Stimulated activated naive B cell treated with anti-CD40 and anti-IgM and Interleukin-4, amounts not matched to agents 10 μg/mL and 1 μg/mL and 100 μg/mL, for 72 hours (primary cell): ENCODE data around the gene MUC20.
A peak's percentile ranks its signal among the peaks of the same experiment; 100 is the strongest.

Source experiments
- ATAC-seq, 2 donors: fragments of 150-1000 bp; cut with Tn5 transposase; replicated peaks; 2 replicates each; pipeline ENCODE4 v1.10.0; 2021; ENCODE audit warnings: moderate library complexity in 1 of 2
- DNase-seq: peaks from one replicate; pipeline ENCODE4 v3.0.0; 2021
- H3K27ac Mint-ChIP-seq: one replicate; pipeline ENCODE4 v1.8.0; 2022; ENCODE audit warnings: mild to moderate bottlenecking, mixed read lengths
- H3K27me3 Mint-ChIP-seq, 2 donors: one replicate each; pipeline ENCODE4 v1.8.0; 2022; ENCODE audit warnings: mixed read lengths in 2 of 2
- H3K36me3 Mint-ChIP-seq, 2 donors: one replicate each; pipeline ENCODE4 v1.8.0; 2022; ENCODE audit warnings: mixed read lengths in 2 of 2, mild to moderate bottlenecking in 1 of 2
- H3K4me1 Mint-ChIP-seq, 2 donors: one replicate each; pipeline ENCODE4 v1.8.0; 2022; ENCODE audit warnings: mixed read lengths in 2 of 2, mild to moderate bottlenecking in 1 of 2
- H3K4me3 Mint-ChIP-seq, 2 donors: one replicate each; pipeline ENCODE4 v1.8.0; 2022; ENCODE audit warnings: mild to moderate bottlenecking in 2 of 2, mixed read lengths in 2 of 2, moderate library complexity in 1 of 2
- H3K9me3 Mint-ChIP-seq, 2 donors: one replicate each; pipeline ENCODE4 v1.8.0; 2022; ENCODE audit warnings: mixed read lengths in 2 of 2, mild to moderate bottlenecking in 1 of 2

MUC20 gene

DNA sequence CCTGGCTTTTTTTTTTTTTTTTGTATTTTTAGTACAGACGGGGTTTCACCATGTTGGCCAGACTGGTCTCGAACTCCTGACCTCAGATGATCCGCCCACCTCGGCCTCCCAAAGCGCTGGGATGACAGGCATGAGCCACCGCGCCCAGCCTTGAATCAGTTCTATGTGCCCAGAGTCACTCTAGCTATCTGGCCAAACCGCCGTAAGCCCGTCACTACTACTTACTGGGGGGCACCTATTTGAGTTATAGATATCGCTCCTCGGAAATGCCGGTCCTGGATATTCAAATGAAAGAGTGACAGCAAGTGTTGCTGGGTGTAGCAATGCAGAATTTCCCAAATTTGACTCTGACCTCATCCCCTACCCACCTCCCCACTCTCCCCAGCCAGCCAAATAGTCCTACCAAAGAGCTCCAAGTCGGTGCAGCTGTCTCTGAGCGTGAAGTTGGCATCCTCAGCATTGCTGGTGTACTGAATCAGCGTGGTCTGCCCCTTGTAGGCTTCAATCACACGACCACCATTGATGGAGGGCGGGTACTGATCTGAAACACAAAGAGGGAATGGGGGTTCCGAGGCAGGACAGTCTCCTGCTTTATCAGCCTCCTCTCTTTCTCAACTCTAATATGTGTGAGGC is 38.1 kb downstream of the MUC20 start:
- H3K27ac Mint-ChIP-seq = no peak overlapping the region
- H3K4me1 Mint-ChIP-seq = peaks cover 0 to 4% of the 10 kb centered on the region in 2 donors
- no peak for DNase-seq
- H3K36me3 Mint-ChIP-seq = no peaks in the 10 kb centered on the region
- H3K9me3 Mint-ChIP-seq = no peaks in the 10 kb centered on the region
- no peak for ATAC-seq
- H3K4me3 Mint-ChIP-seq = no peak overlapping the region
- H3K27me3 Mint-ChIP-seq = peaks cover 55 to 63% of the 10 kb centered on the region in 2 donors

GRCh38 chr3:195760345-195761122 is 39.8 kb downstream of the MUC20 start:
- Mint-ChIP-seq H3K27me3 (peaks cover 62 to 66% of the 10 kb centered on the region in 2 donors), H3K27ac (no peak overlapping the region), H3K36me3 (no peaks in the 10 kb centered on the region), H3K9me3 (no peaks in the 10 kb centered on the region), H3K4me1 (peaks cover 0 to 4% of the 10 kb centered on the region in 2 donors), H3K4me3 (no peak overlapping the region)
- no peak for ATAC-seq
- DNase-seq = no peak

DNA sequence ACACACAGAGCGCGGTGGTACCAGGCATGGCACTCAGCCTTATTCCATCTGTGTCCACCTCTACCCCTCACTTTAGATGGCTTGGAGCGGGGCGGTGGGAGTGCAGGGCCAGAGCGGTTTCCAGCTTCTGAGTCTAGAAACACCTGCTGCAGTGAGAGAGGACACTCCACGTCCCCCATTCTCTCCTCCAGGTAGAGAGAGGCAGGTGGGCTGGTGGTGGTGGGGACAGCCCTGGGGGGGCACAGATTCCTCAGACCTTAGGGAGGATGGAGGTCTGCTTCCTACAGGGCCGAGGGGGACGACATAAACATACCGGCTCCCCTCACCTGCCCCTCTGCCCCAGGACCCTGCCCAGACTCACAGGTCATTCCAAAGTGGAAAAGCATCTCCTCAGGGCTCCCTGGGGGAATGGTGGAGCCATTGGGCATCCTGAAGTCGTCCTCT is 40.4 kb downstream of the MUC20 start:
- no peak for DNase-seq
- H3K27me3 Mint-ChIP-seq = peaks cover 62% of the 10 kb centered on the region in 2 donors
- H3K36me3 Mint-ChIP-seq = no peaks in the 10 kb centered on the region
- no peaks in the 10 kb centered on the region for H3K9me3 Mint-ChIP-seq
- ATAC-seq = no peak
- peaks cover 0 to 4% of the 10 kb centered on the region in 2 donors for H3K4me1 Mint-ChIP-seq
- H3K27ac Mint-ChIP-seq = no peak overlapping the region
- no peak overlapping the region for H3K4me3 Mint-ChIP-seq

DNA sequence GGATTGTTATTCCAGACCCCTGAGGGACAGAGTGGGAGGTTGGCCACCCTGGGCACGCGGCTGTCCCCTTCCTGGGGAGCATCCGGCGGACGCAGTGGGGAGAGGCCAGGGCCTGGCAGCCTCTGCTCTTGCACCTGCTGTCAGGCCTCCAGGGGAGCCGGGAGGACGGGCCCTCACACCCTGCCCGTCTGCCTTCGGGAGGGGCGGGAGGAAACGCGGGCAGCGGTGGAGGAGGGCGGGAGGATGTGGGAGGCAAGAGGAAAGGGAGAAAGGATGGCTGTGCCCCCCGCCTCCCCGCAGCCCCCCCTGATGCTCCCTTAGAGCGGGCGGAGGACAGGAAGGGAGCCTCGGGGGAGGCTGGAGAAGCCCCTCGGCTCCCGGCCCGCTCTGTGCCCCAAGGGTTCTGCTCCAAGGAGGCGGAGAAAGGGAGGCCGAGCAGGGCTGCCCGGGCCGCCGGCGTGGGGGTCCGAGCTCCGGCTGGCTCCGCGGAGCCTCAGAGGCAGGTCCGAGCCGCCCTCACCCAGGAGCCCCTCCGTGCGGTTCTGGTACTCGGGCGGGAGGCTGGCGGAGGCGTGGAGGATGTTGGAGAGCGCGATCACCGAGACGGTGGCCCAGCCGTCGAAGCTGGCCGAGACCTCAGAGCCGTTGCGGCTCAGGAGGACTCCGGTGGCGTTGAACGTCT is 40.9 kb downstream of the MUC20 start:
- DNase-seq (no peak), ATAC-seq (peak in 1 of 2 donors; percentile 29)
- Mint-ChIP-seq H3K4me1 (peaks cover 0 to 4% of the 10 kb centered on the region in 2 donors), H3K9me3 (no peaks in the 10 kb centered on the region), H3K27me3 (peaks cover 58 to 60% of the 10 kb centered on the region in 2 donors), H3K4me3 (no peak overlapping the region), H3K36me3 (no peaks in the 10 kb centered on the region), H3K27ac (no peak overlapping the region)

DNA sequence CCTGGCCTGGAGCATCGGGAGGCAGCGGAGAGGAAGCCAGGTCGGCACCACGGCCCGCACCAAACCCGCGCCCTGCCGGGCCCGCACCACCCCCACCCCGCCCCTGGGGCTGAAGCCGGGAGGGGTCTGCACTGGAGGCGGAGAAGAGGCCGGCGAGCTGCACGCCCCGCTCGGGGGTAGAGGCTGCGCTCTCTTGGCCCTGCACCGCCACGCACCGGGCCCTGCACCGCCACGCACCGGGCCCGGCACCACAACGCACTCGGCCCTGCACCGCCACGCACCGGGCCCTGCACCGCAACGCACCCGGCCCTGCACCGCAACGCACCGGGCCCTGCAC is 41.4 kb downstream of the MUC20 start:
- H3K4me1 Mint-ChIP-seq = peaks cover 0 to 4% of the 10 kb centered on the region in 2 donors
- H3K27me3 Mint-ChIP-seq = peaks cover 53 to 55% of the 10 kb centered on the region in 2 donors

GRCh38 chr3:195762611-195763010 is 41.8 kb downstream of the MUC20 start:
- Mint-ChIP-seq H3K27ac (no peak overlapping the region), H3K36me3 (no peaks in the 10 kb centered on the region), H3K4me1 (peaks cover 0 to 4% of the 10 kb centered on the region in 2 donors), H3K27me3 (peaks cover 52 to 53% of the 10 kb centered on the region in 2 donors), H3K4me3 (no peak overlapping the region), H3K9me3 (peaks cover 0 to 1% of the 10 kb centered on the region in 2 donors)
- no peak for ATAC-seq
- DNase-seq = no peak

More for the DNA sequence above, 41.4 kb downstream of the MUC20 start:
- DNase-seq = no peak
- Mint-ChIP-seq H3K4me3 (no peak overlapping the region), H3K27ac (no peak overlapping the region), H3K9me3 (no peaks in the 10 kb centered on the region), H3K36me3 (no peaks in the 10 kb centered on the region)
- ATAC-seq = no peak

DNA sequence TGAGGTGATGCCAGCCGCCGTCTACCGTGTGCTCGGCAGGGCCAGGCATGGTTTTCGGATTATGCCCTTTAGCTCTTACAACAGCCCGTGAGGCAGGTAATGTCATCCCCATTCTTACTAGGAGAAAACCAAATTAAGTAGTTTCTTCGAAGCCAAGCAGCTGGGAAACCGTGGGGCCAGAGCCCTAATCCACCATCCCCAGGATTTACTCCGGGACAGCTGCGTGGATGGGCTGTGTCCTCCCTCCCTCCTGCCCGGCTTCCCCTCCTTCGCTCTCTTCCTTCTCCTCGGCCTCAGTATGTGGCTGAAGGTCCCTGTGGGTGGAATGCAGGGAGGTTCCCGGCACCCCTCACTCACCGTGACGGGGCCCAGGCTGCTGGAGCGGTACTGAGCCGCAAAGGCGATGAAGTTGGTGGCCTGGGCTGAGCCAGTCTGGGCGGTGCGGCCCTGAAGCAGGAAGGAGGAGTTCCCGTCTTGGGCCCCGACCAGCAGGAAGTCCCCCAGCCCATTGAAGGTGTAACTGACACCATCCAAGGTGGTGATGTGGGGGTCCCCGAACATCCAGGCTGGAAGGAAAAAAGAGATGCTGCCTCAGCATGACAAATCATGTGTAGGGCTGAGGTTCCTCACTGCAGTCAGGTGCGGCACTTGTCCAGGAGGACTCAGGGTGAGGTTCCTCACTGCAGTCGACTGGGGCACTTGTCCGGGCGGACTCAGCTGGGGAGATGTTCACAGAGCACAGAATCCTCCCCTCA is 42.5 kb downstream of the MUC20 start:
- Mint-ChIP-seq H3K27ac (no peak overlapping the region), H3K4me1 (peaks cover 0 to 4% of the 10 kb centered on the region in 2 donors), H3K4me3 (no peak overlapping the region), H3K36me3 (no peaks in the 10 kb centered on the region), H3K9me3 (peaks cover 1 to 4% of the 10 kb centered on the region in 2 donors), H3K27me3 (peaks cover 47% of the 10 kb centered on the region in 2 donors)
- DNase-seq (no peak), ATAC-seq (no peak)

- Mint-ChIP-seq H3K27ac (no peak overlapping the region), H3K36me3 (no peaks in the 10 kb centered on the region), H3K27me3 (peaks cover 41 to 43% of the 10 kb centered on the region in 2 donors), H3K9me3 (peaks cover 1 to 4% of the 10 kb centered on the region in 2 donors), H3K4me1 (peaks cover 0 to 4% of the 10 kb centered on the region in 2 donors), H3K4me3 (no peak overlapping the region)
- ATAC-seq = no peak
- no peak for DNase-seq
Measured at GRCh38 chr3:195763843-195764825, 43.4 kb downstream of the MUC20 start.

GRCh38 chr3:195764961-195765706 is 44.4 kb downstream of the MUC20 start:
- Mint-ChIP-seq H3K27ac (no peak overlapping the region), H3K27me3 (peaks cover 31 to 33% of the 10 kb centered on the region in 2 donors), H3K9me3 (peaks cover 1 to 4% of the 10 kb centered on the region in 2 donors), H3K4me3 (no peak overlapping the region), H3K4me1 (peaks cover 0 to 4% of the 10 kb centered on the region in 2 donors), H3K36me3 (no peaks in the 10 kb centered on the region)
- DNase-seq = no peak
- no peak for ATAC-seq

- Mint-ChIP-seq H3K36me3 (no peaks in the 10 kb centered on the region), H3K27me3 (peaks cover 15 to 18% of the 10 kb centered on the region in 2 donors), H3K4me1 (peaks cover 0 to under 1% of the 10 kb centered on the region in 2 donors), H3K27ac (no peak overlapping the region), H3K4me3 (no peak overlapping the region), H3K9me3 (peaks cover 1 to 4% of the 10 kb centered on the region in 2 donors)
- ATAC-seq = no peak
- no peak for DNase-seq
Measured at GRCh38 chr3:195766671-195767070, 45.9 kb downstream of the MUC20 start.

- H3K4me3 Mint-ChIP-seq = no peak overlapping the region
- ATAC-seq = no peak
- H3K27me3 Mint-ChIP-seq = peaks cover 19 to 22% of the 10 kb centered on the region in 2 donors
- H3K27ac Mint-ChIP-seq = no peak overlapping the region
- H3K36me3 Mint-ChIP-seq = no peaks in the 10 kb centered on the region
- H3K4me1 Mint-ChIP-seq = no peaks in the 10 kb centered on the region
- no peak for DNase-seq
- H3K9me3 Mint-ChIP-seq = peaks cover 1 to 4% of the 10 kb centered on the region in 2 donors
Measured at GRCh38 chr3:195767792-195768191, 47.0 kb downstream of the MUC20 start.

DNA sequence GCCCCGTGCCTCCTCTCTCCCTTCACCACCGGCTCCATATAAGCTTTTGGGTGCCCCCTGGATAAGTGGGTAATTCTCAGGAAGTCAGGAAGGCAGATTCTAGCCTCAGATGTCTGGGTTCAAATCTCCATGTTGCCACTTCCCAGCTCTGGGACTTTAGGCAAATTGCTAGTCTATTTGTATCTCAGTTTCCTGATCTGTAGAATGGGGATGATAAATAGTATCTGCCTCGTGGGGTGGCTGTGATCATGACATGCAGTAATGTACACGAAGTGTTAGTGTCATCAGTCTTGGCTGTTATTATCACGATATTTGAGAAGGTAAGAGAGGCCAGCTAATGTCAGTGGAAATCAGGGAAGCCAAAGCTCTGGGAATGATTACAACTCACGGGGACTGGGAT is 47.6 kb downstream of the MUC20 start:
- no peaks in the 10 kb centered on the region for H3K36me3 Mint-ChIP-seq

More for the DNA sequence above, 47.6 kb downstream of the MUC20 start:
- DNase-seq (no peak), ATAC-seq (no peak)
- Mint-ChIP-seq H3K4me1 (no peaks in the 10 kb centered on the region), H3K27ac (no peak overlapping the region), H3K27me3 (peaks cover 16 to 24% of the 10 kb centered on the region in 2 donors), H3K4me3 (no peak overlapping the region), H3K9me3 (peaks cover 1 to 4% of the 10 kb centered on the region in 2 donors)
